Mucosa of descending colon (tissue), 3 donors: ENCODE measurements around the gene FGR. TPM values are rescaled to one million over a fixed set of nuclear protein-coding genes. Genes with fewer than 3 reads are reported as not detected.

Experiments
- ATAC-seq: fragments of 200-7000 bp; cut with Tn5 transposase; one replicate; pipeline ENCODE4 v1.9.1; 2020; ENCODE audit warnings: mild to moderate bottlenecking, moderate library complexity
- DNase-seq, 3 donors: peaks; one replicate each; pipeline ENCODE4 v3.0.0-alpha.2; 2020
- H3K36me3 ChIP-seq: fragments of 200-600 bp; one replicate; pipeline ENCODE4 v1.8.0; 2021; ENCODE audit warnings: low read depth, mild to moderate bottlenecking
- H3K4me1 ChIP-seq: fragments of 200-600 bp; one replicate; pipeline ENCODE4 v1.8.0; 2021; ENCODE audit warnings: low read depth, mild to moderate bottlenecking
- H3K4me3 ChIP-seq: fragments of 200-600 bp; one replicate; pipeline ENCODE4 v1.8.0; 2021; ENCODE audit warnings: mild to moderate bottlenecking
- H3K9me3 ChIP-seq: fragments of 200-600 bp; one replicate; pipeline ENCODE4 v1.8.0; 2021; ENCODE audit warnings: mild to moderate bottlenecking
- CTCF ChIP-seq: fragments of 200-600 bp; IDR thresholded peaks from one replicate; pipeline ENCODE4 v1.8.0; 2022; ENCODE audit warnings: antibody characterized with exemption, mild to moderate bottlenecking
- intact Hi-C, 2 donors: fragments of 100-400 bp; cut with DNase I in 1 of 2; cut with micrococcal nuclease in 1 of 2; formaldehyde crosslinking; loops; one replicate each; pipeline versions ENCODE4 v1.11.0 to v1.11.1; 2022; cut with DNase I, micrococcal nuclease
- total RNA-seq, 3 donors: library from RNA; stranded (reverse); fragmentation: NEBNext Ultra II Directional in 2 of 3; extraction: Animal tissue kit (Norgen Biotek cat#: 25700) in 2 of 3; gene quantifications; one replicate each; pipeline versions ENCODE4 v1.2.1 to v1.2.4, GENCODE V29; 2021 to 2023
- donor health status: DM: no; HTN: no; CAD: no; lungs with moderate emphysema.
- donor health status: DM: no; HTN: no; CAD: no.
- donor health status: DM: no; HTN: yes; CAD: no.

FGR gene
- total RNA-seq, 3 donors from 2014 or later = 2.3 to 5.7 (median 5.3) TPM

GRCh38 chr1:27662707-27663393, 27.9 kb upstream of the FGR start:
- Histone ChIP-seq H3K9me3 (no peaks in the 10 kb centered on the region), H3K36me3 (no peaks in the 10 kb centered on the region), H3K4me3 (no peak overlapping the region), H3K4me1 (peaks cover 8% of the 10 kb centered on the region)
- DNase-seq (peak; percentile 80 to 93 (median 86)), ATAC-seq (peak; percentile 79)
- intact Hi-C loops = loop anchor here (5.0 kb wide), 1 partner anchor 56 kb away; no protein-coding TSS in a partner anchor
- TF ChIP-seq CTCF = peak; percentile 73

GRCh38 chr1:27662261-27662660, 27.3 kb upstream of the FGR start:
- no peak for DNase-seq
- no peak overlapping the region for H3K4me3 ChIP-seq
- H3K4me1 ChIP-seq = peaks cover 8% of the 10 kb centered on the region
- no peak for ATAC-seq
- no peak for TF ChIP-seq CTCF
- H3K36me3 ChIP-seq = no peaks in the 10 kb centered on the region
- intact Hi-C loops = loop anchor here (5.0 kb wide), 1 partner anchor 55 kb away; no protein-coding TSS in a partner anchor
- H3K9me3 ChIP-seq = no peaks in the 10 kb centered on the region

- H3K36me3 ChIP-seq = no peaks in the 10 kb centered on the region
- intact Hi-C loops = loop anchor here (5.0 kb wide), 1 partner anchor 54 kb away; no protein-coding TSS in a partner anchor
- no peaks in the 10 kb centered on the region for H3K9me3 ChIP-seq
- peaks cover 8% of the 10 kb centered on the region for H3K4me1 ChIP-seq
- TF ChIP-seq CTCF = no peak
- no peak for ATAC-seq
- H3K4me3 ChIP-seq = no peak overlapping the region
- DNase-seq = no peak
These were observed 26.6 kb upstream of the FGR start for GRCh38 chr1:27661412-27662075.

- peak; percentile 20 for ATAC-seq
- TF ChIP-seq CTCF = no peak
These were observed 25.4 kb upstream of the FGR start for GRCh38 chr1:27660300-27660835.

GRCh38 chr1:27659497-27660299, 24.7 kb upstream of the FGR start:
- Histone ChIP-seq H3K4me1 (peaks cover 8% of the 10 kb centered on the region), H3K4me3 (peak overlapping the region; percentile 48), H3K9me3 (no peaks in the 10 kb centered on the region), H3K36me3 (no peaks in the 10 kb centered on the region)
- ATAC-seq (peak; percentile 92), DNase-seq (peak; percentile 96 to 97 (median 97))
- intact Hi-C loops = loop anchor here (5.0 kb wide), 1 partner anchor 52 kb away; no protein-coding TSS in a partner anchor
- TF ChIP-seq CTCF = no peak

More at GRCh38 chr1:27660300-27660835, 25.4 kb upstream of the FGR start:
- Histone ChIP-seq H3K36me3 (no peaks in the 10 kb centered on the region), H3K4me3 (no peak overlapping the region), H3K4me1 (peaks cover 8% of the 10 kb centered on the region), H3K9me3 (no peaks in the 10 kb centered on the region)
- DNase-seq = no peak
- intact Hi-C loops = loop anchor here (5.0 kb wide), 1 partner anchor 53 kb away; no protein-coding TSS in a partner anchor
